Lung (tissue), 12 donors: Measurements from ENCODE around the gene DCDC2B. TPM values are rescaled to one million over a fixed set of nuclear protein-coding genes. Genes with fewer than 3 reads are reported as not detected.

ENCODE experiments used
- ATAC-seq: fragments of 200-7000 bp; cut with Tn5 transposase; one replicate; pipeline ENCODE4 v1.9.1; 2020; ENCODE audit warnings: moderate number of reproducible peaks; ENCODE audit not compliant: insufficient read depth, low FRiP score
- DNase-seq, 3 donors: peaks; one replicate each; pipeline ENCODE4 v3.0.0-alpha.2; 2013 to 2017
- H3K27ac ChIP-seq, 2 donors: one replicate each; pipeline ENCODE4 v1.5.1; 2013; ENCODE audit warnings: mild to moderate bottlenecking in 2 of 2, moderate library complexity in 2 of 2, control low read depth in 1 of 2, inconsistent platforms in 1 of 2, low read depth in 1 of 2, low read length in 1 of 2
- H3K27me3 ChIP-seq, 3 donors: one replicate each; pipeline ENCODE4 v1.5.1; 2013; ENCODE audit warnings: low read length in 2 of 3; ENCODE audit not compliant: control insufficient read depth in 3 of 3, insufficient read depth in 3 of 3
- H3K36me3 ChIP-seq, 4 donors: one replicate each; pipeline ENCODE4 v1.5.1; 2013; ENCODE audit warnings: low read length in 4 of 4, mild to moderate bottlenecking in 1 of 4, moderate library complexity in 1 of 4; ENCODE audit not compliant: control insufficient read depth in 4 of 4, insufficient read depth in 4 of 4
- H3K4me1 ChIP-seq, 5 donors: one replicate each; pipeline ENCODE4 v1.5.1; 2013; ENCODE audit warnings: low read length in 5 of 5, mild to moderate bottlenecking in 2 of 5, moderate library complexity in 1 of 5; ENCODE audit not compliant: control insufficient read depth in 5 of 5, insufficient read depth in 5 of 5
- H3K4me3 ChIP-seq: one replicate; pipeline ENCODE4 v1.5.1; 2013; ENCODE audit warnings: mild to moderate bottlenecking, control low read depth, moderate library complexity
- H3K9ac ChIP-seq, 2 donors: one replicate each; pipeline ENCODE4 v1.5.1; 2013; ENCODE audit warnings: low read length in 2 of 2, control low read depth in 1 of 2; ENCODE audit not compliant: insufficient read depth in 1 of 2
- H3K9me3 ChIP-seq, 4 donors: one replicate each; pipeline ENCODE4 v1.5.1; 2013; ENCODE audit warnings: low read length in 3 of 4, mild to moderate bottlenecking in 1 of 4, moderate library complexity in 1 of 4; ENCODE audit not compliant: control insufficient read depth in 4 of 4, insufficient read depth in 3 of 4
- CTCF ChIP-seq: IDR thresholded peaks from 2 replicates; pipeline ENCODE4 v1.5.1; 2012; ENCODE audit warnings: mild to moderate bottlenecking; ENCODE audit errors: control extremely low read depth, extremely low read depth
- WGBS, 2 donors: extraction: QIAGEN DNeasy Blood & Tissue Kit; methylation state at CpG; one replicate each; pipeline ENCODE4 v1.1.7; 2013; 5-methylcytosine and 5-hydroxymethylcytosine counted together
- polyA plus RNA-seq, 2 donors: library from polyadenylated mRNA; stranded (reverse); fragments of 200-250 nt; gene quantifications; one replicate each; pipeline ENCODE4 v1.2.1, GENCODE V29; 2013
- total RNA-seq, 2 donors: library from RNA; depleted of rRNA in 1 of 2; stranded (reverse); fragments of >200 nt in 1 of 2; gene quantifications; one replicate each; pipeline ENCODE4 v1.2.1, GENCODE V29; 2014 to 2021
- donor health status: control.
- donor health status: control.
- donor health status: Bipolar disorder and iron deficiency.
- donor health status: healthy.
- donor health status: DM: yes; HTN: yes; CAD: no.

DCDC2B gene
- total and polyA plus RNA-seq, 4 donors = 3.5 to 10.0 (median 5.8) TPM

GRCh38 chr1:32192220-32192948, 16.5 kb upstream of the DCDC2B start:
- H3K4me1 ChIP-seq = no peaks in the 10 kb centered on the region
- no peaks in the 10 kb centered on the region for H3K9me3 ChIP-seq
- peaks cover 56 to 81% (median 62%) of the 10 kb centered on the region in 4 donors for H3K36me3 ChIP-seq
- H3K9ac ChIP-seq = no peak overlapping the region
- no peak for TF ChIP-seq CTCF
- H3K4me3 ChIP-seq = no peak overlapping the region
- ATAC-seq (no peak), DNase-seq (no peak)
- 97 to 98% methylated on average over 8 of the region's 8 CpGs for WGBS, 2 donors
- no peak overlapping the region for H3K27ac ChIP-seq
- no peaks in the 10 kb centered on the region for H3K27me3 ChIP-seq

GRCh38 chr1:32194984-32195383, 13.9 kb upstream of the DCDC2B start:
- DNase-seq = no peak
- H3K9me3 ChIP-seq = no peaks in the 10 kb centered on the region
- peaks cover 39 to 61% (median 45%) of the 10 kb centered on the region in 4 donors for H3K36me3 ChIP-seq
- TF ChIP-seq CTCF = no peak
- ATAC-seq = no peak
- no peaks in the 10 kb centered on the region for H3K27me3 ChIP-seq
- H3K27ac ChIP-seq = no peak overlapping the region
- no peak overlapping the region for H3K4me3 ChIP-seq
- H3K4me1 ChIP-seq = peaks cover 0 to 7% (median 0%) of the 10 kb centered on the region in 5 donors
- no peak overlapping the region for H3K9ac ChIP-seq
- WGBS, 2 donors = 96% methylated on average over 6 of the region's 6 CpGs

- Histone ChIP-seq H3K36me3 (peaks cover 34 to 57% (median 40%) of the 10 kb centered on the region in 4 donors), H3K4me1 (peaks cover 0 to 8% (median 0%) of the 10 kb centered on the region in 5 donors), H3K4me3 (no peak overlapping the region), H3K9me3 (no peaks in the 10 kb centered on the region), H3K27me3 (no peaks in the 10 kb centered on the region), H3K9ac (no peak overlapping the region), H3K27ac (no peak overlapping the region)
- DNase-seq (no peak), ATAC-seq (no peak)
- 91 to 100% methylated on average over 3 of the region's 3 CpGs for WGBS, 2 donors
- TF ChIP-seq CTCF = no peak
Measured at GRCh38 chr1:32195531-32195930, 13.4 kb upstream of the DCDC2B start.
